ENCODE results near the gene GABBR1.

GRCh38 chr6:29675561-29675960, 42.6 kb upstream of the GABBR1 start:
- TF ChIP-seq POLR2AphosphoS5 (IDR thresholded peaks at IDR 0.05; ENCODE audit: low read depth, low read length) (no peak), POLR2A (IDR thresholded peaks at IDR 0.05; ENCODE audit: low read depth, low read length) (no peak)

Measured in GM12892 (cell line).